Measurements from ENCODE around the gene OR52A1.

Gene OR52A1

DNA sequence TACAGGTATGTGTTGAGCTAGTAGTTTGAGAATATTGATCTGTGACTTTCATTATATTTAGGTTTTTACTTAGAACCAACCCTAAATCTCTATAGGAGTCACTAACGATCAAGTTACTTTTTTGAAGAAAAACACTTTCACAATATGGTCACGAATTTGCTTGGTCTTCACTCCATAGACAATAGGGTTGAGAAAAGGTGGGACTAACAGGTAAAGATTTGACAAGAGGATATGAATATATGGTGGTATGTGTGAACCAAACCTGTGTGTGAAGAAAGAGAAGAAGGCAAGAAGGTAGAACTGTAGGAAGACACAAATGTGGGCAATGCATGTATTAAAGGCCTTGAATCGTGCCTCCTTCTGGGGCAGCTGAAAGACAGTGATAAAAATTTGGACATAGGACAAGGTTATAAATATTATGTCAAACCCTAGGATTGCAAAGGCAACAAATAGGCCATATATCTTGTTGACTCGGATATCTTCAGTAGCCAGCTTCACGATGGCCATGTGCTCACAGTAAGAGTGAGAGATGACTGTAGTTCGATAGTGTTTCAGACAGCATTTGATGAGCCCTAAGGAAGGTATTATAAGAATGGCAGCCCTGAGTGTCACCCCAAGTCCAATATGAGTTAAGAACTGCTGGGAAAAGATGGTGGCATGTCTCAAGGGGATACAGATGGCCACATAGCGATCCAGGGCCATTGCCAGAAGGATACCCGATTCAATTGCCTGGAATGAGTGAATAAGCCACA lies 22.8 kb downstream of the OR52A1 start:
- DNase-seq, result no peak

DNA sequence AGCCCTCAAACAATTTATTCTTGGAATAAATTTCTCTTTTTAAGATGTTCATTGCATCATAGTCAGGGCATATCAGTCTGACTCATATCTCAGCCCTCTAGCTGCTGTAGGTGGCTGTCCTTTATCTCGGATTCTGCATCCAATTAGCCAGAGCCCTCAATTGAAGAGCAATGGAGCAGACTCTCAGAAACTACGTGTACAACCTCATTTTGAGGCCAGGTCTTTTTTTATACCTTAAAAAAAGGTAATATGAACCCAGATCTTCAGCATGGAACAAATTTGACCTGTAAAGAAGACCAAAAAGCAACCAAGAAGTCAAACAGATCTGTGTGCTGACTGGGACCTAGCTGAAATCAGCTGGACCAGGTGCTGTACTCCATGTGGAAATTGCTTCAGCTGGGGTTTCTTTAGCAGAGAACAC lies 25.1 kb downstream of the OR52A1 start:
- DNase-seq, result no peak

DNA sequence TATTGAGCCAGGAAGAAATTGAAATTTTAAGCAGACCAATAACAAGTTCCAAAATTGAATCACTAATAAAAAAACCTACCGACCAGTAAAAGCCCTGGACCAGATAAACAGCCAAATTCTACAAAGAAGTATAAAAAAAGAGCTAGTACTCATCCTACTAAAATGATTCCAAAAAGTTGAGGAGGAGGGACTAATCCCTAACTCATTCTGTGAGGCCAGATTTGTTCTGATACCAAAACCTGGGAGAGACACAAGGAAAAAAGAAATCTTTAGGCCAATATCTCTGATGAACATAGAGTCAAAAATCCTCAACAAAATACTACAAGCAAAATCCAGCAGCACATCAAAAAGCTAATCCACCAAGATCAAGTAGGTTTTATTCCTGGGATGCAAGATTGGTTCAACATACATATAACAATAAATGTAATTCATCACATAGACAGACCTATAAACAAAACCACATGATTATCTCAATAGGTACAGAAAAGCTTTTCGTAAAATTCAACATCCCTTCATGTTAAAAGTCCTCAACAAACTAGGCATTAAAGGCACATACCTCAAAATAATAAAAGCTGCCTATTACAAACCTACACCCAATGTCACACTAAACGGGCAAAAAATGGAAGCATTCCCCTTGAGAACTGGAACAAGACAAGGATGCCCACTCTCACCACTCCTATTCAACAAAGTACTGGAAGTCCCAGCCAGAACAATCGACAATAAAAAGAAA lies 29.5 kb downstream of the OR52A1 start:
- no peak for DNase-seq

DNA sequence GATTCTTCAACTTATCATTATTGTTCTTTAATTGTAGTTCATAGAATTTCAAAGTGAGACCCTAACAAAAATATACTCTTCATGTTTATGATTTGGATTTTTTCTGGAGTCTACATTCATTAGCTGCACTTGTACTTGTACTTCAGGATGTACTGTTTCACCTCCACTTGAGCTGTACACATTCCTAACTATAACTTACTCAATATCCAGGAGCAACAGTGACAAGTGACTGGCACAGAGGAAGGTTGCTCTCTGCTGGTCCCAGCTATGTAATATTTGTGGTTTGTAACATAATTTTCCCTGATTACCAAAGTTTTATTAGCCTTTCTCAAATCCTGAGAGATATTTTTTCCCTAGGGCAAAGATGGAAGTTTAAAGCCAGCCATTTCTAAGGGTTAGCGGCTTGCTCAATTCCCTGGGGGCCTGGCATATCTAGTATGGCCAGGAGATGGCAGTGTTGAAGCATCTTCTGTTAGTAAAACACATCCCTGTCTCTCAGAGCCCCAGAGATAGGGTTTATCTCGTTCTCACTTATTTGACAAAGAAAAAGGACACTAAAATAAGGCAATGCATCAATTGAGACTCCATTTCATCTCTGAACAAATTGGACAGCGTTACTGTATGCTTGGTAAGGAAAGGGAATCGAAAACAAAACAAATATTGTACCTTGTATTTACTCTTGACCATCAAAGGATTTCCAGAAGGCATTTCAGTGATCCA lies 30.6 kb downstream of the OR52A1 start:
- peak in 1 of 2 experiments; percentile 79 for DNase-seq

DNA sequence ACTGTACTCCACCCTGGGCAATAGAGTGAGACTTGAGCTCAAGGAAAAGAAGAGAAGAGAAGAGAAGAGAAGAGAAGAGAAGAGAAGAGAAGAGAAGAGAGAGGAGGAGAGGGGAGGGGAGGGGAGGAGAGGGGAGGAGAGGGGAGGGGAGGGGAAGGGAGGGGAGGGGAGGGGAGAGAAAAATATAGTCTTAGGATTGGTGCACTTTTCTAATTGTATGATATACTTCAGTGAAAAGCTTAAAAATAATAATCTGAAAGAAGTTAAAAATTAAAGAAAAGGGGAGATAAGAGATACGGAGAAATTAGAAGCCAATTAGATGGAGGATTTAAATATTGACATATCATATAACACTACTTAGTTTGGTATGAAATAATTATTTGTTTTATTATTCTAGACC lies 35.7 kb downstream of the OR52A1 start:
- DNase-seq, result no peak

DNA sequence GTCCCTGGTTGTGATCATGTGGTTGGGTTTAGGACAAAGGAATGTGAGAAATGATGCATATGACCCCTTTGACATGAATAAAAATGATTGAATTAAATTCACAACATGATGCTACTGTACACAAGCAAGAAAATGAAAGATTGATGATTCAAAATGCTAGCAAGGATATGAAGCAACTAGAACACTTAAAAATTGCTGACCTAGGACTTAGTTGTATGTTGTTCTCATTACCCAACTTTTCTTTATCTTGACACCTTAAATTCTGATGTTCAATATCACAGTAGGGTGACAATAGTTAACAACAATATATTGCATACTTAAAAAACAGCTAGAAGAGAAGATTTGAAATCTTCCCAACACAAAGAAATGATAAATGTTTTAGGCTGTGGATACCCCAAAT lies 37.0 kb downstream of the OR52A1 start:
- no peak for DNase-seq

DNA sequence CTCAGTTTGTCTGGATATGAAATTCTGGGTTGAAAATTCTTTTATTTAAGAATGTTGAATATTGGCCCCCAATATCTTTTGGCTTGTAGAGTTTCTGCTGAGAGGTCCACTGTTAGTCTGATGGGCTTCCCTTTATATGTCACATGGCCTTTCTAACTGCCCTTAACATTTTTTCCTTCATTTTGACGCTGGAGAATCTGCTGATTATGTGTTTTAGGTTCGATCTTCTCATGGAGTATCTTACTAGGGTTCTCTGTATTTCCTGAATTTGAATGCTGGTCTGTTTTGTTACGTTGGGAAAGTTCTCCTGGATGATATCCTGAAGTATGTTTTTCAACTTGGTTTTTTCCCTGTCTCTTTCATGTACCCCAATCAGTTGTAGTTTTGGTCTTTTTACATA lies 39.2 kb downstream of the OR52A1 start:
- no peak for DNase-seq

DNA sequence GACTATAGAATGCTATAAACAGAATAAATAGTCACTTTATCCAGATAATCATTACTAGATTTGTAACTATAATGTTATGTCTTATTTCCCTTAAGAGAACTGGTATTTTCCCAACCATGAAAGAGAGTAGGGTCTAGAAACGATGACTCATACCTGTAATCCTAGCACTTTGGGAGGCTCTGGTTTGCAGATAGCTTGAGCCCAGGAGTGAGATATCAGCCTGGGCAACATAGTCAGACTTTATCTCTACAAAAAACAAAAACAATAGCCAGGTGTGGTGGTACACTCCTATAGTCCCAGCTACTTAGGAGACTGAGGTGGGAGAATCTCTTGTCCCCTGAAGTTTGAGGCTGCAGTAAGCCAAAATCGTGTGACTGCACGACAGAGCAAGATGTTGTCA lies 47.3 kb downstream of the OR52A1 start:
- no peak for DNase-seq

DNA sequence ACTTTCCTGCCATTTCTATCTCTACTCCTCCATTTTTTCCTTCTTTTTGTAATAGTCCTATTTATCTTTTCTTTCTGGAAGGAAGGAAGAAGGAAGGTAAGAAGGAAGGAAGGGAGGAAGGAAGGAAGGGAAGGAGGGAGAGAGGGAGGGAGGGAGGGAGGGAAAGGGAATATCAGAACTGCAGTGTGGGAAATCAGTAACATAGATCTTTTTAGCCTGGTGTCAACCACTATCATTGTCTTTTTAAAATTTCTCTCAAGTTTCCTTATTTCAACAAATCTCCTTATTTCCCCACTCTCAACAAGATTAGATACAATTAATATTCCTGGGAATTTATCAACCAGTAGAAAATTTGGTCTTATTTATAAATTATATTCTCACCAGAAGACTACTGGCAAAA lies 51.5 kb downstream of the OR52A1 start:
- no peak for DNase-seq

DNA sequence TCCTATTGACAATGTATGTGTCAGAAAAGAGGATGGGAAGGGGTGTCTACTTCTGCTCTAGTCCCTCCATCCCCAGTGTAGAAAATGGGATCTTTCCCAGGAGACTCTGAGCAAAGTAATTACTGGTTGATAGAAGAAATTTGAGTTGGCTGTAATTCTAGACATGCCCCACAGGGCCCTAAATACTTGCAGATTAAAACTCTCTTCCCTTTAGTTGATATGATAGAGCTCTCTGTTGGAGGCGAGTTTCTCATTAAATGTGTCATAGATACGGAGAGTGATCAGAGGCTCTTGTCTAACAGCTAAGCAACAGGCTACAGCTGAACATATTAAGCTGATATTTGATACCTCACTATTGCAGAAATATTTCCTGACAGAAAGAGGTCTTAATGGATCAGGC lies 52.3 kb downstream of the OR52A1 start:
- DNase-seq, result no peak

DNA sequence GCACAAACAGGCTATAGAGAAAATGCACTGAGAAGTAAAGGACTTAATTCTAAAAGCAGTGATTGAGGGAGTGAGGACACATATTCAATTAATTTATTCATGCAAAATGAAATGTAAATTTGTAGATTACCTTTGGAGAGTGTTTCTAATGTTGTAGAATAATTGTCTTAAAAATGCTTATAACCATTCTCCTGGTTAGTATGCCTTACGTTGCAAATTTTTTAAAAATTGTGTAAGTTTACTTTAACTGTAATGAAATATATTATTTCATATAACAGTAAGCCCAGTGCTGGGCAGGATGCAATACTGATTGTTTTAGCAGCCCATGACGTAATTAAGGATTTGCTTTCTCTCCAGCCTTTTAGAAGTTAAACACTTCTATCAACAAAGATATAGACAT lies 58.5 kb downstream of the OR52A1 start:
- DNase-seq, result no peak

Data from NCI-H526 (cell line).